ENCODE data around the gene LRRC53. TPM values are rescaled to one million over a fixed set of nuclear protein-coding genes. Genes with fewer than 3 reads are reported as not detected.

Gene LRRC53
- total RNA-seq, 1 experiment from 2014 or later: not detected

- no peaks in the 10 kb centered on the region for H3K36me3 ChIP-seq
- H3K27me3 ChIP-seq (replicated peaks): peaks cover 5% of the 10 kb centered on the region; the same call in 1 of the 2 replicates
- no peak overlapping the region for H3K4me3 ChIP-seq
- no peak for DNase-seq (ENCODE audit: low read depth in 1 of 2, low spot score in 2 of 2)
- no peak overlapping the region for H3K27ac ChIP-seq
- H3K4me1 ChIP-seq (replicated peaks): no peaks in the 10 kb centered on the region
- H3K9me3 ChIP-seq (replicated peaks): no peaks in the 10 kb centered on the region
Observed at GRCh38 chr1:74513411-74514300, 1.2 kb upstream of the LRRC53 start.

GRCh38 chr1:74508449-74508848 lies 4.0 kb downstream of the LRRC53 start:
- no peaks in the 10 kb centered on the region for H3K9me3 ChIP-seq (replicated peaks)
- DNase-seq (ENCODE audit: low read depth in 1 of 2, low spot score in 2 of 2): no peak
- H3K27me3 ChIP-seq (replicated peaks): peaks cover under 1% of the 10 kb centered on the region; the same call in 1 of the 2 replicates
- no peak overlapping the region for H3K27ac ChIP-seq
- no peaks in the 10 kb centered on the region for H3K36me3 ChIP-seq
- no peak overlapping the region for H3K4me3 ChIP-seq
- no peaks in the 10 kb centered on the region for H3K4me1 ChIP-seq (replicated peaks)

- no peak for DNase-seq (ENCODE audit: low read depth in 1 of 2, low spot score in 2 of 2)
- Histone ChIP-seq H3K4me3 (no peak overlapping the region), H3K4me1 (replicated peaks) (no peaks in the 10 kb centered on the region), H3K27me3 (replicated peaks) (no peaks in the 10 kb centered on the region), H3K36me3 (no peaks in the 10 kb centered on the region), H3K9me3 (replicated peaks) (no peaks in the 10 kb centered on the region), H3K27ac (no peak overlapping the region)
Observed at GRCh38 chr1:74505928-74506710, 6.3 kb downstream of the LRRC53 start.

GRCh38 chr1:74504933-74505512 lies 7.4 kb downstream of the LRRC53 start:
- no peaks in the 10 kb centered on the region for H3K4me1 ChIP-seq (replicated peaks)
- DNase-seq (ENCODE audit: low read depth in 1 of 2, low spot score in 2 of 2): no peak
- no peak overlapping the region for H3K4me3 ChIP-seq
- no peaks in the 10 kb centered on the region for H3K9me3 ChIP-seq (replicated peaks)
- H3K36me3 ChIP-seq: no peaks in the 10 kb centered on the region
- no peak overlapping the region for H3K27ac ChIP-seq
- no peaks in the 10 kb centered on the region for H3K27me3 ChIP-seq (replicated peaks)

GRCh38 chr1:74504125-74504932 lies 8.1 kb downstream of the LRRC53 start:
- H3K4me3 ChIP-seq: no peak overlapping the region
- no peak overlapping the region for H3K27ac ChIP-seq
- peak; percentile 17 to 50 for DNase-seq (ENCODE audit: low read depth in 1 of 2, low spot score in 2 of 2)
- H3K36me3 ChIP-seq: no peaks in the 10 kb centered on the region
- no peaks in the 10 kb centered on the region for H3K9me3 ChIP-seq (replicated peaks)
- no peaks in the 10 kb centered on the region for H3K27me3 ChIP-seq (replicated peaks)
- no peaks in the 10 kb centered on the region for H3K4me1 ChIP-seq (replicated peaks)

GRCh38 chr1:74502858-74503257 lies 9.6 kb downstream of the LRRC53 start:
- no peak overlapping the region for H3K27ac ChIP-seq
- no peak overlapping the region for H3K4me3 ChIP-seq
- H3K9me3 ChIP-seq (replicated peaks): no peaks in the 10 kb centered on the region
- no peaks in the 10 kb centered on the region for H3K27me3 ChIP-seq (replicated peaks)
- H3K36me3 ChIP-seq: no peaks in the 10 kb centered on the region
- DNase-seq (ENCODE audit: low read depth in 1 of 2, low spot score in 2 of 2): no peak
- no peaks in the 10 kb centered on the region for H3K4me1 ChIP-seq (replicated peaks)

GRCh38 chr1:74502432-74502831 lies 10.0 kb downstream of the LRRC53 start:
- H3K4me1 ChIP-seq (replicated peaks): no peaks in the 10 kb centered on the region
- H3K4me3 ChIP-seq: no peak overlapping the region
- H3K27ac ChIP-seq: no peak overlapping the region
- no peaks in the 10 kb centered on the region for H3K36me3 ChIP-seq
- H3K27me3 ChIP-seq (replicated peaks): no peaks in the 10 kb centered on the region
- no peaks in the 10 kb centered on the region for H3K9me3 ChIP-seq (replicated peaks)
- DNase-seq (ENCODE audit: low read depth in 1 of 2, low spot score in 2 of 2): no peak

- Histone ChIP-seq H3K27ac (no peak overlapping the region), H3K4me1 (replicated peaks) (no peaks in the 10 kb centered on the region), H3K9me3 (replicated peaks) (no peaks in the 10 kb centered on the region), H3K36me3 (no peaks in the 10 kb centered on the region), H3K4me3 (no peak overlapping the region), H3K27me3 (replicated peaks) (no peaks in the 10 kb centered on the region)
- no peak for DNase-seq (ENCODE audit: low read depth in 1 of 2, low spot score in 2 of 2)
Observed at GRCh38 chr1:74498901-74499300, 13.5 kb downstream of the LRRC53 start.

- no peaks in the 10 kb centered on the region for H3K4me1 ChIP-seq (replicated peaks)
- no peaks in the 10 kb centered on the region for H3K36me3 ChIP-seq
- H3K4me3 ChIP-seq: no peak overlapping the region
- no peaks in the 10 kb centered on the region for H3K27me3 ChIP-seq (replicated peaks)
- no peak overlapping the region for H3K27ac ChIP-seq
- no peaks in the 10 kb centered on the region for H3K9me3 ChIP-seq (replicated peaks)
- DNase-seq (ENCODE audit: low read depth in 1 of 2, low spot score in 2 of 2): no peak
Observed at GRCh38 chr1:74496669-74497068, 15.7 kb downstream of the LRRC53 start.

GRCh38 chr1:74486036-74486435 lies 26.4 kb downstream of the LRRC53 start:
- H3K36me3 ChIP-seq: no peaks in the 10 kb centered on the region
- H3K27me3 ChIP-seq (replicated peaks): no peaks in the 10 kb centered on the region
- no peak overlapping the region for H3K4me3 ChIP-seq
- no peak for DNase-seq (ENCODE audit: low read depth in 1 of 2, low spot score in 2 of 2)
- H3K4me1 ChIP-seq (replicated peaks): no peaks in the 10 kb centered on the region
- no peaks in the 10 kb centered on the region for H3K9me3 ChIP-seq (replicated peaks)
- no peak overlapping the region for H3K27ac ChIP-seq

GRCh38 chr1:74485622-74486021 lies 26.8 kb downstream of the LRRC53 start:
- DNase-seq (ENCODE audit: low read depth in 1 of 2, low spot score in 2 of 2): no peak

GRCh38 chr1:74481607-74482006 lies 30.8 kb downstream of the LRRC53 start:
- Histone ChIP-seq H3K9me3 (replicated peaks) (no peaks in the 10 kb centered on the region), H3K4me3 (no peak overlapping the region), H3K4me1 (replicated peaks) (no peaks in the 10 kb centered on the region), H3K36me3 (no peaks in the 10 kb centered on the region), H3K27ac (no peak overlapping the region), H3K27me3 (replicated peaks) (no peaks in the 10 kb centered on the region)
- no peak for DNase-seq (ENCODE audit: low read depth in 1 of 2, low spot score in 2 of 2)

More at GRCh38 chr1:74485622-74486021, 26.8 kb downstream of the LRRC53 start:
- Histone ChIP-seq H3K4me1 (replicated peaks) (no peaks in the 10 kb centered on the region), H3K4me3 (no peak overlapping the region), H3K27ac (no peak overlapping the region), H3K9me3 (replicated peaks) (no peaks in the 10 kb centered on the region), H3K27me3 (replicated peaks) (no peaks in the 10 kb centered on the region), H3K36me3 (no peaks in the 10 kb centered on the region)

GRCh38 chr1:74480068-74480467 lies 32.3 kb downstream of the LRRC53 start:
- DNase-seq (ENCODE audit: low read depth in 1 of 2, low spot score in 2 of 2): no peak

More at GRCh38 chr1:74480068-74480467, 32.3 kb downstream of the LRRC53 start:
- H3K9me3 ChIP-seq (replicated peaks): no peaks in the 10 kb centered on the region
- no peak overlapping the region for H3K4me3 ChIP-seq
- no peaks in the 10 kb centered on the region for H3K27me3 ChIP-seq (replicated peaks)
- no peaks in the 10 kb centered on the region for H3K4me1 ChIP-seq (replicated peaks)
- H3K27ac ChIP-seq: no peak overlapping the region
- H3K36me3 ChIP-seq: no peaks in the 10 kb centered on the region

Measured in SJSA1 (cell line).